Stimulated activated CD4-positive, alpha-beta T cell treated with anti-CD3 and anti-CD28 coated beads, Interleukin-15, amount 100 ng/mL, for 24 hours (primary cell): ENCODE results near the gene GBF1.
A peak's percentile ranks its signal among the peaks of the same experiment; 100 is the strongest.

ENCODE experiments used
- DNase-seq: peaks from one replicate; pipeline ENCODE4 v3.0.0-alpha.2; 2020

The GBF1 gene

DNA sequence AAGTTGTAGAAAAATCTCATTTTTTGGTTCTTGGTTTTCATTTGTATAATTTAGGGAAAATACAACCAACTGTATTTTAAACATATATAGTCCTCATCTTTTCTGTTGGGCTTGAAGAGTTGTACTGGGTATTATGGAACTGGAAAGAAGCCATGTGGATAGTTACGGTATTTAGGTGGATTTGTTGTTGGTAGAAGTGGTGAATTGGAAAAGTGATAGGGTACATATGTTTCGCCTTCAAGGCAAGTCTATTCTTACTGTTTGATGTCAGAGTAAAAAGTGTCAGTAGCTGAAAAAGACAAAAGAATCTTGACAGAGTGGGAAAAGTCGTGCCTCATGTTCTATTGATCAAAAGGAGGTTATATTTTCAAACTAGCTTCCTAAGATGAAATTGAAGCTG, 64.6 kb downstream of the GBF1 start:
- DNase-seq = no peak

- no peak for DNase-seq
Observed at GRCh38 chr10:102310361-102311024, 65.2 kb downstream of the GBF1 start.

GRCh38 chr10:102311025-102311420, 65.7 kb downstream of the GBF1 start:
- no peak for DNase-seq

GRCh38 chr10:102312683-102313082, 67.4 kb downstream of the GBF1 start:
- peak; percentile 6 for DNase-seq

DNA sequence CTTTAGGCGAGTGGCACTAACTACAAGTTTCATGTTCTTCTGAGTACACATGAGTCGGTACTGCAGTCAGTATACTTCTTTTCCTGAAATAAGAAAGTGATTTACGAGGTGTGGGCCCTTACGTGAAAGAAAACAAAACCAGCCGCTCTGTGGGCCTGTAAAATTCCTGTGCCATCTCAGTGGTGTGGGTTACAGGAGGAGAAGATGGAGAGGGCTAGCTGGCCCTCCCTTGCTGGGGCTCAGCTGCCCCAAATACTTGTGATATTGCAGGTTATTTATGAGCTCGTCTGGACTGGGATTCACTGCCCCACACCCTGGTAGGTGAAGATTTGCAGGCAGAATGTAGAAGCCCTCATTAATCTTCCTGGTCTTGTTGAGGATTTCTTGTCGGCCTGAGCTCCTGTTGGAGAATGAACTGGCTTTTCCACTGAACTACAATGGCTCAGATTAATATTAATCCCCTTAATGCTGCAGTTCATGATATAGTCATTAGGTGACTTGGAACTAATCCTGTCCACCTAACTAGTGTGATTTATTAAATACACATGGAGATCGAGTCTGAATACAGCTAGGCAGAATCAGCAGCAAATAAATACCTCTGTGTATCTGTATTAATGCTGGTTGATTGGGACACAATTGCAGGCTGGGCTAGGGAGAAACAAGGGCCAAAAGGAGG, 68.0 kb downstream of the GBF1 start:
- DNase-seq = no peak

- no peak for DNase-seq
Observed at GRCh38 chr10:102314801-102315200, 69.5 kb downstream of the GBF1 start.

GRCh38 chr10:102316421-102316820, 71.1 kb downstream of the GBF1 start:
- DNase-seq = no peak

DNA sequence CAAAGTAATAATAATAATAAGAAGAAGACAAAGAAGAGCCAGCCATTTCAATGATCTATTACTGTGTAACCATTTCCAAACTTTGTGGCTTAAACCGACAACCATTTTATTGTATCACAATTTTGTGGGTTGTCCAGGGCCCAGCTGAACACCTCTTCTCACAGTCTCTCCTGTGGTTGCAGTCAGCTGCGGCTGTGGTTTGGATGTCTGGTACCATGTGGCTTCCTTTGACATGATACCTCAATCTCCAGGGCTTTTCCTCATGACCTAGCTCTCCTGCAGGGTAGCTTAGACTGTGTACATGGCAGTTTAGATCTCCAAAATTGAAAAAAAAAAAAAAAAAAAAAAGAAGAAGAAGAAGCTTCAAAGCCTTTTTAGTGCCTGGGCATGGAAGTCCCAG, 77.6 kb downstream of the GBF1 start:
- DNase-seq = peak; percentile 51

DNA sequence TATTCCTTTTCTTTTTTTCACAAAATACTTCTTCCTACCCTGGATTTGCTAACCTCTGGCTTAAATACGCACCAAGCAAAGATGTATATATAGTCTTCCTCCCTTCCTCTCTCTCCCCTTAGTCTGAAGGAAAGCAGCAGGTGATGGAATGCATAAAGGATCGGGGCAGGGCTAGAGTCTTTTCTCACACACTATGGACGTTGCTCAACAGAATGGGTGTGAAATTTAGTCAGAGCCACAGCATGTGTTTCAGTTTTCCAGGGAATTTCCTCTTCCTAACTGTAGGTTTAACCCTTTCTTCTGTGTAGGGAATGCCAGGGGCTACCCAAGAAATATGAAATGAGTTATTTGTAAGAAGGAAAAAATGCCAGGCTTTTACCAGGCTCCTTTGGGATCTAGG, 78.7 kb downstream of the GBF1 start:
- no peak for DNase-seq

DNA sequence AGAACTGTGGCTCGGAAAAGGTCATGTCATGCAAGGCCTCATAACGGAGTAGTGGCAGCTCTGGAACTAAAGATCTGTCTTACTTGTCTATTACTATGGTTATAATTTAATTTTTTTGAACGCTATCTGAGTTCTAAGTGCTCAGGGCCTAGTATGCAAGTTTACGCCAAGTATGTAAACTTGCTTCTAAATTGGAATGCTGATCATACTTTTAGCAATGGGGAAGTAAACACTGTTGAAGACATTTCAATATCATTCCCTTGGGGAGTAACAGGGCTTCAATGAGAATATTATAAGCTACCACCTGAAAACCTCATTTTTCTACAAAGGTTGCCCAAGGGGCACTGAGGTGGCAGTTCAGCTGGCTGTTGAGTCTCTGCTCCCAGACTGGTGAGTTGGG, 80.7 kb downstream of the GBF1 start:
- no peak for DNase-seq

- DNase-seq = no peak
Observed at GRCh38 chr10:102327002-102327401, 81.7 kb downstream of the GBF1 start.

- DNase-seq = no peak
Observed at GRCh38 chr10:102327641-102328040, 82.3 kb downstream of the GBF1 start.

- no peak for DNase-seq
Observed at GRCh38 chr10:102332772-102333171, 87.4 kb downstream of the GBF1 start.

- DNase-seq = no peak
Observed at GRCh38 chr10:102334101-102334500, 88.8 kb downstream of the GBF1 start.

GRCh38 chr10:102335184-102335583, 89.9 kb downstream of the GBF1 start:
- no peak for DNase-seq

DNA sequence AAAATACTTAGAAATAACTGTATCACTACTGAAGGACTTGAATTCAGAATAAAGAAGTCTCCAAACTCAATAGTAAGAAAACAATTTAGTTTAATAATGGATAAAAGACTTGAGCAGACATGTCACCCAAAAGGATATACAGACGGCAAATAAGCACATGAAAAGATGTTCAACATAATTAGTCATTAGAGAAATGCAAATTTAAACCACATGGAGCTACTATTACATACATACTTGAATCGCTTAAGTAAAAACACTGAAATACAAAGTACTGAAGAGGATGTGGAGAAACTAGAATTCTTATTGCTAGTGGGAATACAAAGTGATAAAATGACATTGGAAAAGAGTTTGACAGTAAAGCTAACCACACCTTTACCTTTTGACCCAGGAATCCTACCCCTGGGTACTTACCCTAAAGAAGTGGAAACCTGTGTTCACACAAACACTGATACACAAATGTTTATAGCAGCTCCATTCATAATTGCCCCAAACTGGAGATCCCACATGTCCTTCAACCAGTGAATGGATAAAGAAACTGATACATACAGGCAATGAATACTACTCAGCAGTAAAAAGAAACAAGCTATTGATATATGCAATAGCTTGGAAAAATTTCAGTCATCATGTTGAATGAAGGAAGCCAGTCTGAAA, 95.8 kb downstream of the GBF1 start:
- no peak for DNase-seq

DNA sequence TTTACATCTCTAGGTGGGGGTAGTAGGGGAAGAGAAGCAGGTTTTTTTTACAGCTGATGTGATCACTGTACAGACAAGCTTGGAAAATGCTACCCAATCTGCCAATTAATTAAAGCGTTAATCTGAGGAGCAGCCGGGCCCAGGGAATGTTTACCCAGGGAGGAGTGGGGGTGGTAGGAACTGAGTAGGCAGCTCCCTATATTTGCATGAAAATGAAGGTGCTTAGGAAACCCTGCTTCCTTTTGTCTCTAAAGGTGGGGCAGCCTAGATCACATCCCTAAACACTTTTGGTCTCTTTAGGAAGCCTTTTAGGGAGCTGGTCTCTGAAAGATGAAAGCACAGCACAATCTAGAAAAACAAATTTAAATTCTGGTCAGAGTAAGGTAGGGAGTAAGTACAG, 97.1 kb downstream of the GBF1 start:
- DNase-seq = no peak

DNA sequence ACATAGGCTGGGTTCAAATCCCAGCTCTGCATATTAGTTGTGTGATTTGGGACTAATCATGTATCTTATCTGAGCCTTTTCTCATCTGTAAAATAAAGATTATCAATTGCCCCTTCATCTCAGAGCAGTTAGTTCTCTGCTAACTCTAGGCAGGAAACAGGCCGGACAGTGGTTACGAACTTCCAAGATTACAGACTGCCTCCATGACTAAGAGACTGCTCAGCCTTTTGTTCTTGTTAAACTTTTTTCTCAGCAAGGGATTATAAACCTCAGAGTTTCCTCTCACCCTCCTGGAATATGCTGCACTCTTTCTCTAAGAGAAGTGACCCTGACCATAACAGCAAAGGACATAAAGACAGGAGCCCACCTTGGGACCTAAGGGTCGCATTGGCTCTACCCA, 97.6 kb downstream of the GBF1 start:
- DNase-seq = no peak

DNA sequence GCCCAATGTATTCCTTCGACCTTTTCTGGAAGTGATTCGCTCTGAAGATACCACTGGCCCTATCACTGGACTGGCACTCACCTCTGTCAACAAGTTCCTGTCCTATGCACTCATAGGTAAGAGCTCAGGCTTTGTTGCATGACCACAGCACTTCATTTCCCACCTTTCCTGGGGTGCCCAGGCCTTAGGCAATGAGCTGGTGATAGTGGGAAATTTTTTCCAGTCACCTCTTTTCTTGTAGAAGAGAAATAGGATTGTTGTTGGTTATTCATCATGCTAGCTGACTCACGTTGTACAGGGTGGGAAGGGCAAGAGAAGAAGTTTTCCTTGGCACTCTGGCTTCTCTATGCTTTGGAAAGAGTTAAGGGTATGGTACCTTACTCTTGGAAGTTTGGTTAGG, 98.7 kb downstream of the GBF1 start:
- DNase-seq = no peak

DNA sequence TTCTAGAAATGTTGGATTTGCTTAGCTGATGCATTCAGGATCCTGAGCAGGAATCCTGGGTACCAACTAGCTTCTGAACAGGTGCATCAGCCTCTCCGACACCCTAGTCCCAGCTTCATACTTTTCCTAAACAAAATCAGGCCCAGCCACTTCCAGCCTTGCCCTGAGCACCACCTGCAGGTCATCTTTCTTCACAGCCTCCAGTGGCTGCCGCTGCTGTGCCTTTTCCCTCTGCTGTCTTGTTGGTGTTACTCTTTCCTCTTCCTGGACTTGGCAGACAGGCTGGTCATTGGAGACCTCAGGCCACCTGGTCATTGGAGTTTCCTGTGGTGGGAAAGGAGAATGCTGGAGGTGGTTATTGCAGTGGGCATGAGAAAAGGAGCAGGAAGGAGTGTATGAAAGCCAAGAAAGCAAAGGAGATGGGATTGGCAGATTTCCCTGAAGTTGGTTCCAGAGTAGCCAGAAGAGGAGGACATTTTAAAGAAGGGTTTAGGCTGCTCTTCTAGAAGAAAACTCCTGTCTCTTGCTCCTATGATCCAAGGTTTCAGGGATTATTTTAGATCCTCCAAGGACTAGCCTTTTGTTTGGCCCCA, 102.0 kb downstream of the GBF1 start:
- DNase-seq = peak; percentile 19

- peak; percentile 76 for DNase-seq
Observed at GRCh38 chr10:102352066-102352715, 106.9 kb downstream of the GBF1 start.

DNA sequence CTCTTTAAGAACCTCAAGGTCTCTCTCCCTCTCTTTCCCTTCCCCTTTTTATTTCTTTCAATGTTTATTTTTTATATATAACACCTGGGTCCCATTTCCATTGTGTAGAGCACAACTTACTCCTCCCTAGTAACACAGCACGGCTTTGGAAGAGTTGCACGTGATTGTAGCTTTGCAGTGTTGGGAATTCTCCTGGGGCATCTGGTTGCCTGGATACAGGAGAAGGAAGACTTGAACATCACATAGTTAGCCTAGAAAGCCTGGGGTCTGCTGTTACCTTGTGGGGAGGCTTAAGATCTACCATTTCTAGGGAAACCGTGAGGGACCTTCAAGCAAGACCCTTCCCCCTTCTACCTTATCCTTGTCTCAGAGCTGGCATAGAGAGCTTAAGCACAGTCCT, 109.1 kb downstream of the GBF1 start:
- no peak for DNase-seq

- DNase-seq = no peak
Observed at GRCh38 chr10:102358712-102359382, 113.5 kb downstream of the GBF1 start.
